ENCODE results near the gene LRBA.

Gene LRBA

GRCh38 chr4:150419939-150420338, 595.1 kb downstream of the LRBA start:
- TF ChIP-seq POLR2AphosphoS5 (IDR thresholded peaks at IDR 0.05; ENCODE audit: low read depth, low read length) = no peak
- no peak for TF ChIP-seq PAX5 (IDR thresholded peaks at IDR 0.05; ENCODE audit: insufficient read depth, low read length, severe bottlenecking)
- TF ChIP-seq POLR2A (IDR thresholded peaks at IDR 0.05; ENCODE audit: low read depth, low read length) = no peak
- TF ChIP-seq POU2F2 (IDR thresholded peaks at IDR 0.05; ENCODE audit: low read depth, low read length) = no peak
- no peak for TF ChIP-seq SPI1 (IDR thresholded peaks at IDR 0.05; ENCODE audit: low read depth, low read length)
- no peak for TF ChIP-seq TAF1 (IDR thresholded peaks at IDR 0.05; ENCODE audit: low read depth, low read length)
- DNase-seq (ENCODE audit: insufficient read length, low spot score) (no peak), FAIRE-seq (no peak)

GRCh38 chr4:150418757-150419410, 596.2 kb downstream of the LRBA start:
- FAIRE-seq = peak; percentile 23

GRCh38 chr4:150415213-150415612, 599.9 kb downstream of the LRBA start:
- FAIRE-seq (no peak), DNase-seq (ENCODE audit: insufficient read length, low spot score) (no peak)
- TF ChIP-seq POLR2A (IDR thresholded peaks at IDR 0.05; ENCODE audit: low read depth, low read length) = no peak

More at GRCh38 chr4:150418757-150419410, 596.2 kb downstream of the LRBA start:
- no peak for TF ChIP-seq TAF1 (IDR thresholded peaks at IDR 0.05; ENCODE audit: low read depth, low read length)
- TF ChIP-seq POU2F2 (IDR thresholded peaks at IDR 0.05; ENCODE audit: low read depth, low read length) = no peak
- DNase-seq (ENCODE audit: insufficient read length, low spot score) = no peak

- TF ChIP-seq POLR2A (IDR thresholded peaks at IDR 0.05; ENCODE audit: low read depth, low read length) = no peak
- TF ChIP-seq TAF1 (IDR thresholded peaks at IDR 0.05; ENCODE audit: low read depth, low read length) = no peak
- no peak for TF ChIP-seq POU2F2 (IDR thresholded peaks at IDR 0.05; ENCODE audit: low read depth, low read length)
- TF ChIP-seq SPI1 (IDR thresholded peaks at IDR 0.05; ENCODE audit: low read depth, low read length) = no peak
- no peak for TF ChIP-seq PAX5 (IDR thresholded peaks at IDR 0.05; ENCODE audit: insufficient read depth, low read length, severe bottlenecking)
- no peak for TF ChIP-seq POLR2AphosphoS5 (IDR thresholded peaks at IDR 0.05; ENCODE audit: low read depth, low read length)
- DNase-seq (ENCODE audit: insufficient read length, low spot score) (no peak), FAIRE-seq (no peak)
Measured at GRCh38 chr4:150411520-150411919, 603.6 kb downstream of the LRBA start.

GRCh38 chr4:150402871-150403272, 612.2 kb downstream of the LRBA start:
- no peak for TF ChIP-seq POLR2A (IDR thresholded peaks at IDR 0.05; ENCODE audit: low read depth, low read length)
- TF ChIP-seq POU2F2 (IDR thresholded peaks at IDR 0.05; ENCODE audit: low read depth, low read length) = no peak
- TF ChIP-seq POLR2AphosphoS5 (IDR thresholded peaks at IDR 0.05; ENCODE audit: low read depth, low read length) = no peak
- TF ChIP-seq PAX5 (IDR thresholded peaks at IDR 0.05; ENCODE audit: insufficient read depth, low read length, severe bottlenecking) = no peak
- TF ChIP-seq SPI1 (IDR thresholded peaks at IDR 0.05; ENCODE audit: low read depth, low read length) = no peak
- no peak for TF ChIP-seq TAF1 (IDR thresholded peaks at IDR 0.05; ENCODE audit: low read depth, low read length)
- FAIRE-seq = peak; percentile 86
- DNase-seq (ENCODE audit: insufficient read length, low spot score) = no peak

GRCh38 chr4:150401083-150401687, 613.9 kb downstream of the LRBA start:
- DNase-seq (ENCODE audit: insufficient read length, low spot score) (no peak), FAIRE-seq (no peak)
- TF ChIP-seq POLR2A (IDR thresholded peaks at IDR 0.05; ENCODE audit: low read depth, low read length) (no peak), POLR2AphosphoS5 (IDR thresholded peaks at IDR 0.05; ENCODE audit: low read depth, low read length) (no peak), POU2F2 (IDR thresholded peaks at IDR 0.05; ENCODE audit: low read depth, low read length) (no peak), TAF1 (IDR thresholded peaks at IDR 0.05; ENCODE audit: low read depth, low read length) (no peak), SPI1 (IDR thresholded peaks at IDR 0.05; ENCODE audit: low read depth, low read length) (no peak), PAX5 (IDR thresholded peaks at IDR 0.05; ENCODE audit: insufficient read depth, low read length, severe bottlenecking) (no peak)

GRCh38 chr4:150395872-150396271, 619.2 kb downstream of the LRBA start:
- FAIRE-seq (no peak), DNase-seq (ENCODE audit: insufficient read length, low spot score) (no peak)
- TF ChIP-seq POU2F2 (IDR thresholded peaks at IDR 0.05; ENCODE audit: low read depth, low read length) (no peak), TAF1 (IDR thresholded peaks at IDR 0.05; ENCODE audit: low read depth, low read length) (no peak), PAX5 (IDR thresholded peaks at IDR 0.05; ENCODE audit: insufficient read depth, low read length, severe bottlenecking) (no peak), POLR2AphosphoS5 (IDR thresholded peaks at IDR 0.05; ENCODE audit: low read depth, low read length) (no peak), POLR2A (IDR thresholded peaks at IDR 0.05; ENCODE audit: low read depth, low read length) (no peak), SPI1 (IDR thresholded peaks at IDR 0.05; ENCODE audit: low read depth, low read length) (no peak)

GRCh38 chr4:150394046-150394445, 621.0 kb downstream of the LRBA start:
- FAIRE-seq = no peak
- TF ChIP-seq POLR2AphosphoS5 (IDR thresholded peaks at IDR 0.05; ENCODE audit: low read depth, low read length) (no peak), POU2F2 (IDR thresholded peaks at IDR 0.05; ENCODE audit: low read depth, low read length) (no peak), PAX5 (IDR thresholded peaks at IDR 0.05; ENCODE audit: insufficient read depth, low read length, severe bottlenecking) (no peak), TAF1 (IDR thresholded peaks at IDR 0.05; ENCODE audit: low read depth, low read length) (no peak), POLR2A (IDR thresholded peaks at IDR 0.05; ENCODE audit: low read depth, low read length) (no peak), SPI1 (IDR thresholded peaks at IDR 0.05; ENCODE audit: low read depth, low read length) (no peak)
- DNase-seq (ENCODE audit: insufficient read length, low spot score) = no peak

GRCh38 chr4:150391052-150391451, 624.0 kb downstream of the LRBA start:
- no peak for FAIRE-seq

GRCh38 chr4:150390531-150390910, 624.6 kb downstream of the LRBA start:
- DNase-seq (ENCODE audit: insufficient read length, low spot score) (no peak), FAIRE-seq (no peak)
- TF ChIP-seq POU2F2 (IDR thresholded peaks at IDR 0.05; ENCODE audit: low read depth, low read length) (no peak), TAF1 (IDR thresholded peaks at IDR 0.05; ENCODE audit: low read depth, low read length) (no peak), POLR2A (IDR thresholded peaks at IDR 0.05; ENCODE audit: low read depth, low read length) (no peak), SPI1 (IDR thresholded peaks at IDR 0.05; ENCODE audit: low read depth, low read length) (no peak), PAX5 (IDR thresholded peaks at IDR 0.05; ENCODE audit: insufficient read depth, low read length, severe bottlenecking) (no peak), POLR2AphosphoS5 (IDR thresholded peaks at IDR 0.05; ENCODE audit: low read depth, low read length) (no peak)

More at GRCh38 chr4:150391052-150391451, 624.0 kb downstream of the LRBA start:
- no peak for TF ChIP-seq POLR2A (IDR thresholded peaks at IDR 0.05; ENCODE audit: low read depth, low read length)
- TF ChIP-seq POU2F2 (IDR thresholded peaks at IDR 0.05; ENCODE audit: low read depth, low read length) = no peak
- no peak for DNase-seq (ENCODE audit: insufficient read length, low spot score)

All from GM12891 (cell line).